ENCODE measurements around the gene LPXN. TPM values are rescaled to one million over a fixed set of nuclear protein-coding genes. Genes with fewer than 3 reads are reported as not detected.
"Not testable (repeated sequence)": the region's sequence is repeated elsewhere in the genome, so short reads cannot be mapped to it uniquely, and the experiment has no call there.

Gene LPXN
- polyA plus RNA-seq, 3 donors: 3.3 to 7.5 (median 5.6) TPM

DNA sequence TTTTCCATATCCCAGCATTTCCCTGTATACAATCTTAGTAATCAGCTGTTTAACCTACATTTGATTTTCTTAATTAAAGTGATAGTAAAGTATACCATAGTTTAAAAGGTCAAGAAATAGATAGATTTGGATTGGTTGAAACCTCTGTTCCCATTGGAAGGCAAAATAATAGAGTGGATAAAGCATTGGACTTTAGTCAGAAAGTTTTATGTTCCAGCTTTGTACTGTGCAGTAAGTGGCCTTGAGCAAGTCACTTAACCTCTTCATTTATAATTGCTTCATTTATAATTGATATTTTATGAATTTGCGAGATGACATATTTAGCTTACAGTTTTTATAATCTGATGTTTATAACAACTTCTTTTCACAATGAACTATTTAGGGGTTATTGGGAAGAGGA lies 6.8 kb upstream of the LPXN start:
- no peak overlapping the region for H3K27ac ChIP-seq (ENCODE audit: low read depth, low read length)
- 67 to 98% (median 94%) methylated on average over 1 of the region's 1 CpG for WGBS, 3 donors

DNA sequence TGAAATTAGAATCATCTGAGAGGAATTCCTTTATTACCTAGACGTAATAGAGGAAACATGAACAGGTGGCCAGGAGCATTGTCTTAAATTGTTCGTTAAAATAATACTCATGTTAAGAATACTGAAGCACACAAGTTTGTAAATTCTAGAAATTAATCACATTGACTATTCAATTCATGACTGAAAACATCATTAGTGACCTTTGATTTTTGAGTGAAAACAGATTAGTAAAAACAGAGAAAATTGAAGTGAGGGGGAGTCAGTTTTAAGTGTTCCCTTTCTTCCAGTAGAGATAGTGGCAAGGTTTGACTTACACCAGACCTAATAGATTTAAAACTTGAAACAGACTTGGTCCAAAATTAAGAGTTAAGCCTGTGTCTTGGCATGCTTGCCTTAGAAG lies 4.7 kb upstream of the LPXN start:
- 3 to 11% (median 4%) methylated on average over 2 of the region's 2 CpGs for WGBS, 3 donors
- H3K27ac ChIP-seq (ENCODE audit: low read depth, low read length): no peak overlapping the region

DNA sequence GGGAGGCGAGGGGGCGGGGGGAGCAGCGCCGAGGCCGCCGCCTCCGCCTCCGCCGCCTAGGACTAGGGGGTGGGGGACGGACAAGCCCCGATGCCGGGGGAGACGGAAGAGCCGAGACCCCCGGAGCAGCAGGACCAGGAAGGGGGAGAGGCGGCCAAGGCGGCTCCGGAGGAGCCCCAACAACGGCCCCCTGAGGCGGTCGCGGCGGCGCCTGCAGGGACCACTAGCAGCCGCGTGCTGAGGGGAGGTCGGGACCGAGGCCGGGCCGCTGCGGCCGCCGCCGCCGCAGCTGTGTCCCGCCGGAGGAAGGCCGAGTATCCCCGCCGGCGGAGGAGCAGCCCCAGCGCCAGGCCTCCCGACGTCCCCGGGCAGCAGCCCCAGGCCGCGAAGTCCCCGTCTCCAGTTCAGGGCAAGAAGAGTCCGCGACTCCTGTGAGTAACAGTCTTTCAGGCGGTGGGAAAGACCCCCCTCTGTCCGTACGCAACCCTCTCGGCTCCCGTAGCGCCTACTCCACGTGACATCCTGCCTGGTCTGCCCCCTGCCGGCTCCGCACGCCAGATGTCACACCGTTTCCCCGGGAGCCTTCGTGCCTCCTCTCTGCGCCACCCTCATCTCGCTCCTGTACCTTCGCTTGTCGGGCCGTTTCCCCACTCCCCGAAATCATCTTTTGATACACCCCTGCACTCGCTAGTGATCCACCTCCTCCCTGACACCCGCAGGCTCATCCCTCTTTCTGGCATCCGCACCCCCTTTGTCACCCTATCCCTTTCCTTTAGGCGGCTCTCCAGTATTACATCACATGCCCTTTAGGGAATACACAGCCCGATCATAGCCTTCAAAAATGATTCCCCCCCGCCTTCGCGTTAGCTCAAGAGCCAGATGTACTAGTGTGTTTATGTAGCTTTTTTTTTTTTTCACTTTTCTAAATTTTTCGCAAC lies 3.8 kb upstream of the LPXN start:
- WGBS, 3 donors: 1% methylated on average over 46 to 78 of the region's 78 CpGs
- peak overlapping the region; percentile 96 for H3K27ac ChIP-seq (ENCODE audit: low read depth, low read length)

DNA sequence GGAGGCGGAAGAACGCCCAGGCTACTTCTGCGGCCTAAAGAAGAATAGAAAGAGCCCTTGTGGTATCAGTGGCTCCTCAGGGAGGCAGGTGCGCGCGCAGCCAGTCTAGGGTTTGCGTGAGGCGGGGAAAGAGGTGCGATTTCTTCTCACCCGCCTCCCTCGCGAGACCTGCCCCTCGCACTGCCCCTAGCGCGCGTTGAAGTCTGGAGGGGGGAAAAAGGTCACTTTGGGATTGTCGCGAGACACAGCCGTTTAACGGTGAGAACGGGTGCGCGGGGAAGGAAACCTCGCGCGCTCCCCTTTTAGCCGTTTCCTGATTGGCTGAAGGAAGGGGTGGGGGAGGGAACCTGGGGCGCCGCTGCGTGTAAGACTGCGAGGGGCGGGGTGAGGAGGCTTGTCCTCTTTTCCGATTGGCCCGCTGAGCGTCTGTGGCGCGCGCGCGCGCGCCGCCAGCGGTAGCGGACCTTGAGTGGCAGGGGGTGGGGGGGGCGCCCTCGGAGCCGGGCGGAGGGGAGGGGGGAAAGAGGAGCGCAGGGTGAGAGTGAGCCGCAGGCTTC lies 3.1 kb upstream of the LPXN start, which contains the start of gene ZFP91:
TSS of gene ZFP91 (plus strand) at position 429 of the 557 bp plus-strand sequence. CDS start 219 bp downstream, outside the sequence.
- 0% methylated on average over 42 to 50 of the region's 51 CpGs for WGBS, 3 donors
- peak within 1 kb of the TSS; percentile 96 for H3K27ac ChIP-seq (ENCODE audit: low read depth, low read length)

- WGBS, 3 donors: 0% methylated on average over 33 of the region's 33 CpGs
- H3K27ac ChIP-seq (ENCODE audit: low read depth, low read length): peak overlapping the region; percentile 81
These were observed 2.5 kb upstream of the LPXN start for GRCh38 chr11:58578136-58578634.

- H3K27ac ChIP-seq (ENCODE audit: low read depth, low read length): peak overlapping the region; percentile 44
- WGBS, 3 donors: 0 to 1% (median 0%) methylated on average over 21 of the region's 21 CpGs
These were observed 2.0 kb upstream of the LPXN start for GRCh38 chr11:58577555-58578135.

GRCh38 chr11:58576887-58577471 lies 1.3 kb upstream of the LPXN start:
- peak overlapping the region; percentile 44 for H3K27ac ChIP-seq (ENCODE audit: low read depth, low read length)
- WGBS, 3 donors: 25 to 28% (median 27%) methylated on average over 4 of the region's 4 CpGs

DNA sequence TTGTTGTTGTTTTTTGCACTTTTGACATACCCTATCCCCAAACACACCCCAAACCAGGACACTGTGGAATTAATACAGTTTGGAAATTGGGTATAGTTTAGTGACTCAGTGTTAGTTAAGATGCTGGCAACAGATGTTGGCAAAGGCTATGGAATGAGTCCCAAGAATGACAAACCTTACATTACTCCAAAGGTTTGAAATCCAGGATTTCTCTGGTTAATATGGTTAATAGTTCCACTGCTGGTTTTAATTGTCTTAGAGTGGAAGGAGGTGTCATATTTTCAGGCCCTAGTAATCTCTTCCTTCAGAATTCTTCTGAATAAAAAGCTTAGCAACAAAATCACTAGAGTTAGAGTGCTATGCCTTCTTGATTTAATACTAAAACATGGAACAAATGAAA lies 775 bp downstream of the LPXN start:
- H3K27ac ChIP-seq (ENCODE audit: low read depth, low read length): no peak overlapping the region

- no peak overlapping the region for H3K27ac ChIP-seq (ENCODE audit: low read depth, low read length)
- WGBS, 3 donors: 24 to 57% (median 25%) methylated on average over 4 of the region's 4 CpGs
These were observed 2.1 kb downstream of the LPXN start for GRCh38 chr11:58573451-58574104.

- whole genome bisulfite sequencing, 3 donors: 82 to 91% (median 84%) methylated on average over 14 of the region's 14 CpGs
- not testable (repeated sequence) for H3K27ac ChIP-seq (ENCODE audit: low read depth, low read length)
These were observed 2.8 kb downstream of the LPXN start for GRCh38 chr11:58572906-58573305.

DNA sequence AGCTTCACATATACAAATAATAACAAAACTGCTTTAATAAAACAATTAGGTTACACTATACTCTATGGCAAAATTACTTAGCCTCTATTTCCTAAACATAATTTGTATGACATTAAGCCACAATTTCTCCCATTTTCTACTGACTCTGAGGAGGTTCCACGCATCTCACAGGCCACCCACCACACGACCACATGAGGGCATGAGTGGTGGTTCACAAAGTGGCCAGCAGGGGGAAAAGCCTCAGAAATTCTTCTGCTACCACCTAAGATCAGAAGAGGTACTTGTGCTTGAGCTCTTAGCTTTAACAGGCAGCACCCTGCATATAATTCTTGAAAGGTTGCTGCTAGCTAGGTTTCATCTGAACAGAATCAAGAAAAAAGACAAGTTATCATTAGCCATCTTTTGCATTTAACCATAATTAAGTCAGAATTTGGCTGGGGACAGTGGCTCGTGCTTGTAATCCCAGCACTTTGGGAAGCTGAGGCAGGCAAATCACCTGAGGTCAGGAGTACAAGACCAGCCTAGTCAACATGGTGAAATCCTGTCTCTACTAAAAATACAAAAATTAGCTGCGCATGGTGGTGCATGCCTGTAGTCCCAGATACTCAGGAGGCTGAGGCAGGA lies 7.7 kb downstream of the LPXN start:
- H3K27ac ChIP-seq (ENCODE audit: low read depth, low read length): no peak overlapping the region
- WGBS, 3 donors: 53 to 55% (median 54%) methylated on average over 4 of the region's 4 CpGs

DNA sequence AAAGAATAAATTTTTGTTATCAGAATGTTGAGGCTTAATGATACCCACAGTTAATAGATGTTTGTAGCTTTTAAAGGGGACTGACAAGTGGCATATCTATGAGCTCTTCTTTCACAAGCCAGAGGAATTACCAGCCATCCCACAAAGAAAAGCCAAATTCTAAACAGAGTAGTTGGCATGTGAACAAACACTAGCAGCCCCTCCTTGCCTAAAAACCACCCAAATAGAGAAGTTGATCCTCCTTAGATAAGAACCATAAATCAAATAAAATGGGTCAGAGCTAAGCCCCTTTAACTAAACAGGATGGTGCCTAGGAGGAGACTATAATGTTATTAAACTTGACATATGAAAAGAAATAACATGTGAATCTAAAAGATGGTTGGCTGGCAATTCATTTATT lies 11.4 kb downstream of the LPXN start:
- no peak overlapping the region for H3K27ac ChIP-seq (ENCODE audit: low read depth, low read length)

DNA sequence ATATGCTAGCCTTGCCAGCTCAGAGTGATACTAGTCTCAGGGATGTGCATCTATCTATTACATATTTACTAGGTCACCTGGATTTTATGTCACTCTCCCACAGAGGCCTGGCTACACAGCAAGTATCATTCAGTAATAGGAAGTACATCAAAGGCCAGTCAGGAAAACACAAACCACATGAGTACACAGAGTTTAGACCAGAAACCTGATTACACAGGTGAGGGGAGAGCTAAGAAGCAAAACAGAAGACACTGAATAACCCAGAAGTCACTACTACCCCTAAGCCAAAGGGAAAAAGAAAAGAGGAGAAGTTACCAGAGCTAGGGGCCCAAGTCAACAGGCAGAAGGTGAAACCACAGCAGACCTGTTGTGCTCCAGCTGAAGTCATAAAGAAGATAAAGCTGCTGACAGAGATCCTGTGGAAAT lies 13.3 kb downstream of the LPXN start:
- H3K27ac ChIP-seq (ENCODE audit: low read depth, low read length): no peak overlapping the region

GRCh38 chr11:58561394-58562098 lies 14.1 kb downstream of the LPXN start:
- 19 to 75% (median 72%) methylated on average over 2 of the region's 2 CpGs for WGBS, 3 donors
- no peak overlapping the region for H3K27ac ChIP-seq (ENCODE audit: low read depth, low read length)

- 21 to 56% (median 44%) methylated on average over 2 of the region's 2 CpGs for WGBS, 3 donors
These were observed 14.8 kb downstream of the LPXN start for GRCh38 chr11:58560842-58561241.

DNA sequence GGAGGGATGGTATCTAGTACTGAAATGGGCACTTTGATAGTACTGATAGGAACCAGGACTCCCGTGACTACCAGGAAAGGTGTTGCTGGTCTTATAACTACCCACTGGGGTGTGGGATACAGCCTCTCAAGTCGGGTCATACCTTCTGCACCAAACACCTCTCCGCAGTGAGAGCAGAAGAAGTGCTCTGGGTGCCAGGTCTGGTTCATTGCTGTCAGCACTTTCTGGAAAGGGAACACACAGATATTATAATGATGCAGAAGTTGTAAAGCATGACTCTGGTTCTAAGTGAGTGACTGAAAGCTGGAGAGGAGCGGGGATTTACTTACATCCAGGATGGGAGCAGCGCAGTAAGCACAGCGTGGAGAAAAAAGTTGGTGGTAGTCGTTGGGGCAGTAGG lies 26.0 kb downstream of the LPXN start:
- 96% methylated on average over 7 of the region's 7 CpGs for WGBS, 3 donors
- H3K27ac ChIP-seq (ENCODE audit: low read depth, low read length): no peak overlapping the region

More at GRCh38 chr11:58560842-58561241, 14.8 kb downstream of the LPXN start:
- no peak overlapping the region for H3K27ac ChIP-seq (ENCODE audit: low read depth, low read length)

DNA sequence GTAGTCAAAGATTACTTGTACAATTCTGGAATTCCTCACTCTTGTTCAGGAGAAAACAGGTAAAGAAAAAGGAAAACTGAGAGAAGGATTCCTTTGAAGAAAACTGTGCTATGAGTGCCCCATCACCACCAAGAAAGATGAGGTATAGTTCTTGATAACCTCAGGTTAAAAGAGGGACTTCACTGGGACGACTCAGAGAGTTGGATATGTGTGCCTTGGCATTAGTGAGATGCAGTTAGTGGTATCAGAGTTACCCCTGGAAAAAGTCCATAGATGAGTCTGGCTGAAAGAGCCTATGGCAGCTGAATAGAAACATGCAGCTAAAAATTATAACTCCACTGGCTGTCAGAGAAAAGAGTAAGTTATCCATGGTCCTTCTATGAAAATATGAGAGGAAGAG lies 28.8 kb downstream of the LPXN start:
- WGBS, 3 donors: 83 to 91% (median 88%) methylated on average over 1 of the region's 1 CpG
- H3K27ac ChIP-seq (ENCODE audit: low read depth, low read length): no peak overlapping the region

All from adipose tissue (tissue), 3 donors.